Stomach (tissue), 4 donors: ENCODE measurements around the gene LIMS2.

ENCODE experiments used
- CTCF ChIP-seq, 7 experiments: fragments of 450-650 bp in 4 of 7; fragments of 200-600 bp in 3 of 7; sonication (generic) in 3 of 7; IDR thresholded peaks; one replicate each; pipeline ENCODE4 v1.5.1; 2016 to 2019; ENCODE audit warnings: antibody characterized with exemption in 7 of 7, control low read depth in 2 of 7, mild to moderate bottlenecking in 1 of 7
- EP300 ChIP-seq: sonication (generic); formaldehyde crosslinking; IDR thresholded peaks from one replicate; pipeline ENCODE4 v1.6.1; 2017; ENCODE audit warnings: antibody characterized with exemption
- POLR2A ChIP-seq, 4 donors: fragments of 450-650 bp; IDR thresholded peaks; one replicate each; pipeline ENCODE4 v1.6.1; 2016; ENCODE audit warnings: antibody characterized with exemption in 4 of 4, control low read depth in 2 of 4, mild to moderate bottlenecking in 1 of 4, moderate library complexity in 1 of 4

- no peak for TF ChIP-seq CTCF (IDR thresholded peaks at IDR 0.05)
- TF ChIP-seq POLR2A (IDR thresholded peaks at IDR 0.05): no peak
- no peak for TF ChIP-seq EP300
These were observed 70.3 kb downstream of the LIMS2 start for GRCh38 chr2:127604986-127605385.
